CD8-positive, alpha-beta memory T cell (primary cell): ENCODE data around the gene PRR33. TPM values are rescaled to one million over a fixed set of nuclear protein-coding genes. Genes with fewer than 3 reads are reported as not detected.
A peak's percentile ranks its signal among the peaks of the same experiment; 100 is the strongest.

ENCODE experiments used
- CTCF ChIA-PET: fragments of 350-600 bp; sonication (Branson Sonifier 250); formaldehyde crosslinking; loops from one replicate; lab custom pipeline; 2021; ENCODE audit warnings: antibody characterized with exemption; lab: Charles Lee
- POLR2A ChIA-PET: fragments of 350-600 bp; sonication (Branson Sonifier 250); formaldehyde crosslinking; loops from one replicate; lab custom pipeline; 2021; ENCODE audit warnings: antibody characterized with exemption; lab: Charles Lee
- DNase-seq, 5 donors: peaks; one replicate each; pipeline versions ENCODE4 v3.0.0 to v3.0.0-alpha.2; 2020 to 2022; ENCODE audit warnings: mixed read lengths in 1 of 5
- H3K27ac ChIP-seq: one replicate; pipeline ENCODE4 v1.7.0; 2013; ENCODE audit warnings: low read depth, mild to moderate bottlenecking, low read length, moderate library complexity
- H3K27me3 ChIP-seq: 2 replicates; pipeline ENCODE4 v1.7.0; 2013; ENCODE audit warnings: low read length, mild to moderate bottlenecking; ENCODE audit not compliant: insufficient read depth, poor library complexity, severe bottlenecking
- H3K36me3 ChIP-seq: 2 replicates; pipeline ENCODE4 v1.7.0; 2013; ENCODE audit warnings: mild to moderate bottlenecking, low read length, moderate library complexity; ENCODE audit not compliant: insufficient read depth
- H3K4me1 ChIP-seq: 2 replicates; pipeline ENCODE4 v1.7.0; 2013; ENCODE audit warnings: mild to moderate bottlenecking, low read length, moderate library complexity; ENCODE audit not compliant: insufficient read depth
- H3K4me3 ChIP-seq: 2 replicates; pipeline ENCODE4 v1.7.0; 2013; ENCODE audit warnings: mild to moderate bottlenecking, low read length
- H3K9me3 ChIP-seq: 2 replicates; pipeline ENCODE4 v1.7.0; 2013; ENCODE audit warnings: mild to moderate bottlenecking, low read length
- H3K27ac Mint-ChIP-seq, 8 donors: one replicate each; pipeline ENCODE4 v1.8.0; 2020 to 2021; ENCODE audit warnings: mixed read lengths in 8 of 8, mild to moderate bottlenecking in 6 of 8, inconsistent platforms in 3 of 8, moderate library complexity in 3 of 8
- H3K27me3 Mint-ChIP-seq, 2 donors: one replicate each; pipeline ENCODE4 v1.8.0; 2020 to 2021; ENCODE audit warnings: mixed read lengths in 2 of 2, mild to moderate bottlenecking in 1 of 2, moderate library complexity in 1 of 2
- H3K36me3 Mint-ChIP-seq, 3 donors: one replicate each; pipeline ENCODE4 v1.8.0; 2020 to 2021; ENCODE audit warnings: mixed read lengths in 3 of 3, inconsistent platforms in 1 of 3, mild to moderate bottlenecking in 1 of 3
- H3K4me1 Mint-ChIP-seq, 3 donors: one replicate each; pipeline ENCODE4 v1.8.0; 2020 to 2021; ENCODE audit warnings: mixed read lengths in 3 of 3, inconsistent platforms in 1 of 3, mild to moderate bottlenecking in 1 of 3
- H3K4me3 Mint-ChIP-seq, 7 donors: one replicate each; pipeline ENCODE4 v1.8.0; 2020 to 2021; ENCODE audit warnings: mixed read lengths in 7 of 7, mild to moderate bottlenecking in 6 of 7, moderate library complexity in 4 of 7, inconsistent platforms in 2 of 7
- H3K9me3 Mint-ChIP-seq, 5 donors: one replicate each; pipeline ENCODE4 v1.8.0; 2020 to 2022; ENCODE audit warnings: mixed read lengths in 5 of 5, mild to moderate bottlenecking in 3 of 5, moderate library complexity in 2 of 5, inconsistent platforms in 1 of 5
- polyA plus RNA-seq: library from polyadenylated mRNA; unstranded; fragments of 300-500 nt; fragmentation: Illumina TruSeq; gene quantifications from one replicate; pipeline ENCODE4 v1.2.3, GENCODE V29; 2021
- total RNA-seq, 2 experiments: library from RNA; stranded (reverse); gene quantifications; one replicate each; pipeline ENCODE4 v1.2.3, GENCODE V29; 2021

Gene PRR33
- total and polyA plus RNA-seq, 3 experiments from 2014 or later: 0.17 TPM; not detected in 2

DNA sequence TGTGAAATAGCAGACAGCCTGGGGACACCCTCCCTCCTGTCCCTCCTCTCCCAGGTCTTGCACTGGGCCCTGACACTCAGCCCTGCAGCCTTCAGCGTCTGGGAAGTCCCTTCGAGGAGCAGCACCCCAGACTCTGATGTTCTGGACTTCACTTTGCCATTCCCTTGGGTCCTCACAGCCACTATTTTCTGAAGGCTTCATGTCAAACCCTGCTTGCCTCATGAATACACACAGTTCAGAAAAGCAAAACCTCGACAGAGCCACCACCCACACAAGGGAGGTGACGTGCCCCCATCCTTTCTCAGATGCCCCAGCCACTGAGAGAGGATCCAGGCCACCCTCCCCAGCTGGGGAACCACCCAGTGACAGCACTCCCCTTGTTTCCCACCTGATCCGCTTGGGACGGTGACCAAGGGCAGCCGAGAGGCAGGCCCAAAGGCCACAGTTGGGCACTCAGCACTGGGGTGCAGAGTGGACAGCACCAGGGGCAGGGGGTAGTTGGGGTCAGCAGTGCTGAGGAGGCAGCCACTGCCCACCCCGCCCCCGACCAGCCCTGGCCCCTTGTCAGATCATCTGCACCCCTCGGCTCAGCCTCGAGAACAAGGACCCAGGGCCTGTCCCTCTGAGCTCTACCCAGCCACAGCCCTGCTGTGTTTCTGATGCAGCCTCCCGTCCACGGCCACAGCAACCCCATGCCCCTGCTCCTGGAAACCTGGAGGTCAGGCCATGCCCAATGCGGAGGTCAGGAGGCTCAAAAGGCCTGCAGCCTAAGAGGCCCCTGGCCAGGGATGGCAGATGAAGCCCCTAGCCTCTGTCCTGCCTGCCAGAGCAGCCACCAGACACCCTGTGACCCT, 24.7 kb upstream of the PRR33 start:
- Histone ChIP-seq H3K9me3 (no peaks in the 10 kb centered on the region), H3K27me3 (no peaks in the 10 kb centered on the region), H3K4me3 (no peak overlapping the region), H3K36me3 (no peaks in the 10 kb centered on the region), H3K4me1 (peaks cover 4% of the 10 kb centered on the region), H3K27ac (no peak overlapping the region)
- Mint-ChIP-seq H3K4me3 (no peak overlapping the region), H3K4me1 (peaks cover 6 to 39% (median 15%) of the 10 kb centered on the region in 3 donors), H3K27ac (peak overlapping the region in 3 of 8 donors; percentile 29 to 83 (median 53)), H3K27me3 (peaks cover 4 to 14% of the 10 kb centered on the region in 2 donors), H3K36me3 (no peaks in the 10 kb centered on the region), H3K9me3 (no peaks in the 10 kb centered on the region)
- POLR2A ChIA-PET: interaction anchor here (1.4 to 1.8 kb wide), 5 partner anchors 13 to 66 kb away, joined by 3 to 10 read pairs (median 7); partner anchors contain the start of genes LSP1 and PRR33
- CTCF ChIA-PET: interaction anchor here (1.7 to 2.3 kb wide), 2 partner anchors 34 to 83 kb away, joined by 4 to 9 read pairs; no protein-coding TSS in a partner anchor
- no peak for DNase-seq

- peak overlapping the region in 4 of 8 donors; percentile 2 to 48 (median 24) for H3K27ac Mint-ChIP-seq
- CTCF ChIA-PET: no interaction called here
- DNase-seq: no peak
- no peaks in the 10 kb centered on the region for H3K9me3 Mint-ChIP-seq
- H3K27ac ChIP-seq: no peak overlapping the region
- H3K36me3 Mint-ChIP-seq: no peaks in the 10 kb centered on the region
- peaks cover 4% of the 10 kb centered on the region for H3K4me1 ChIP-seq
- H3K36me3 ChIP-seq: no peaks in the 10 kb centered on the region
- peaks cover 4 to 15% of the 10 kb centered on the region in 2 donors for H3K27me3 Mint-ChIP-seq
- POLR2A ChIA-PET: interaction anchor here (1.6 kb wide), 1 partner anchor 24 kb away, joined by 10 read pairs; the partner anchor contains the start of gene PRR33
- no peaks in the 10 kb centered on the region for H3K27me3 ChIP-seq
- H3K4me1 Mint-ChIP-seq: peaks cover 6 to 36% (median 15%) of the 10 kb centered on the region in 3 donors
- H3K4me3 Mint-ChIP-seq: no peak overlapping the region
- no peak overlapping the region for H3K4me3 ChIP-seq
- H3K9me3 ChIP-seq: no peaks in the 10 kb centered on the region
Measured at GRCh38 chr11:1915795-1916131, 24.1 kb upstream of the PRR33 start.

DNA sequence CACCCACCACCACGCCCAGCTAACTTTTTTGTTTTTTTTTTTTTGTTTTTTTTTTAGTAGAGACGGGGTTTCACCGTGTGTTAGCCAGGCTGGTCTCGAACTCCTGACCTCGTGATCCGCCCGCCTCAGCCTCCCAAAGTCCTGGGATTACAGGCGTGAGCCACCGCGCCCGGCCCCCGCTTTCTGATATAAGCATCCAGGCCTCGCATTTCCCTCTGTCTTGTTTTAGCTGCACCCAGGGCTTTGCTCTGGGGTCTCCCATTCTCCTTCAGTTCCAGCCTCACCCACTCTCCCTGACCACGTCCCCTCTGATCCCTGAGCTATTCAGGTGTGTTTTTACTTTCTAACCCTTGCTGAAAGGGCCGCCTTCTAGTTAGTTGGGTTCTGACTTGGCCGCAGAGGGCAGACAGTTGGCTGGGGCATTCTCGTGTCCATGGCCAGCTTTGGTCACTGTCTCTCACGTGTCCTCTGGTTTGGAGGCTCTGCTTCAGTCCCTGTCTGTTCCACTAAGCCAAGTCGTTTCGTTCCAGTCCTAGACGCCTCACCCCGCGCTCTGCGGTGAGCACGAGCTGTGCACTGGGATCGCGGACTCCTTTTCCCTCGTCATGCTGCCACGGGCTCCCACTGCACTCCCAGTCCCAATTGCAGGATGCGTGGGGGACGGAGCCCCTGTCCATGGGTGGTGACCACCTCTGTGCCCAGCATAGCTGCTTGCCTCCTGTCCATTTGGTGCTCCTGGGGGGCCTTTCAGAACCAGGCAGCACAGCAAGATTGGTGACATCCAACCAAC, 21.8 kb upstream of the PRR33 start:
- peaks cover 3% of the 10 kb centered on the region for H3K27me3 ChIP-seq
- ChIA-PET CTCF (interaction anchor here (0.8 to 1.4 kb wide), 2 partner anchors 23 to 89 kb away, joined by 3 read pairs; no protein-coding TSS in a partner anchor), POLR2A (no interaction called here)
- peaks cover 7 to 22% of the 10 kb centered on the region in 2 donors for H3K27me3 Mint-ChIP-seq
- no peaks in the 10 kb centered on the region for H3K9me3 Mint-ChIP-seq
- H3K4me1 Mint-ChIP-seq: peaks cover 6 to 31% (median 12%) of the 10 kb centered on the region in 3 donors
- no peak for DNase-seq
- H3K4me1 ChIP-seq: peaks cover 4% of the 10 kb centered on the region
- H3K36me3 ChIP-seq: no peaks in the 10 kb centered on the region
- H3K4me3 ChIP-seq: no peak overlapping the region
- no peak overlapping the region for H3K4me3 Mint-ChIP-seq
- H3K9me3 ChIP-seq: no peaks in the 10 kb centered on the region
- no peaks in the 10 kb centered on the region for H3K36me3 Mint-ChIP-seq
- H3K27ac ChIP-seq: no peak overlapping the region
- H3K27ac Mint-ChIP-seq: no peak overlapping the region

DNA sequence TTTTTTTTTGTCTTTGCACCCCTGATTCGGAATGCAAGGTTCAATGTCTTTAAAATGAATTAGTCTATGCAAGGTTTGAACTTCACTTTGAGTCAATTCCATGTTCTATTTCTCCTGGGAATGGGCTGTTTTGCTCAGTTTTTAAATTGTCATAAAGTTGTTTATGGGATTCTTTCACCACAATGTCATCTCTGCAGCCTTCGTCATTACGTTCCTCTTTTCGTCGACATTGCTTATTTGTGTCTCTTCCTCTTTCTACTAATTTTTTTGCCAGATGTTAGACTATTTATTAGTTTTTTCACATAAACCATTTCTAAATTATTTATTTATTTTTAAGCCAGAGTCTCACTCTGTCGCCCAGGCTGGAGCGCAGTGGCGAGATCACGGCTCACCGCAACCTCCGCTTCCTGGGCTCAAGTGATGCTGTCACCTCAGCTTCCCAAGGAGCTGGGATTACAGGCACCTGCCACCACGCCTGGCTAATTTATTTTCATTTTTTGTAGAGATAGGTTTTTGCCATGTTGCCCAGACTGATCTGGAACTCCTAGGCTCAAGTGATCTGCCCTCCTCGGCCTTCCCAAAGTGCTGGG, 20.7 kb upstream of the PRR33 start:
- no peak overlapping the region for H3K27ac Mint-ChIP-seq
- Histone ChIP-seq H3K4me1 (peaks cover 4% of the 10 kb centered on the region), H3K4me3 (no peak overlapping the region), H3K36me3 (no peaks in the 10 kb centered on the region), H3K9me3 (no peaks in the 10 kb centered on the region), H3K27ac (no peak overlapping the region), H3K27me3 (peaks cover 4% of the 10 kb centered on the region)
- no peak for DNase-seq
- no peak overlapping the region for H3K4me3 Mint-ChIP-seq
- CTCF ChIA-PET: interaction anchor here (1.3 to 1.4 kb wide), 2 partner anchors 24 to 30 kb away, joined by 3 to 4 read pairs; no protein-coding TSS in a partner anchor
- H3K36me3 Mint-ChIP-seq: no peaks in the 10 kb centered on the region
- POLR2A ChIA-PET: no interaction called here
- H3K27me3 Mint-ChIP-seq: peaks cover 7 to 23% of the 10 kb centered on the region in 2 donors
- H3K9me3 Mint-ChIP-seq: no peaks in the 10 kb centered on the region
- H3K4me1 Mint-ChIP-seq: peaks cover 6 to 27% (median 11%) of the 10 kb centered on the region in 3 donors

DNA sequence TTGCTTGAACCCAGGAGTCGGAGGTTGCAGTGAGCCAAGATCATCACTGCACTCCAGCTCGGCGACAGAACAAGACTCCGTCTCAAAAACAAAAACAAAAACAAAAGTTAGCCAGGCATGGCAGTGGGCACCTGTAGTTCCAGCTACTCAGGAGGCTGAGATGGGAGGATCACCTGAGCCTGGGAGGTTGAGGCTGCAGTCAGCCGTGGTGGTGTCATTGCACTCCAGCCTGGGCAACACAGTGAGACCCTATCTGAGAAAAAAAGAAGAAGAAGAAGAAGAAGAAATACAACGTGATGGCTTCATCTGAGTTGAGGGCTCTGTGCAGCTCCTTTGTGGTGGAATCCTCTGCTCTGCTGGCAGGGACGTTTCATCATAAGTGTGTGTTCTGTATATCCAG, 17.8 kb upstream of the PRR33 start:
- Histone ChIP-seq H3K27me3 (peaks cover 4% of the 10 kb centered on the region), H3K4me1 (no peaks in the 10 kb centered on the region), H3K4me3 (no peak overlapping the region), H3K27ac (no peak overlapping the region), H3K36me3 (no peaks in the 10 kb centered on the region), H3K9me3 (no peaks in the 10 kb centered on the region)
- ChIA-PET POLR2A (no interaction called here), CTCF (interaction anchor here (0.9 kb wide), 1 partner anchor 13 kb away, joined by 3 read pairs; no protein-coding TSS in a partner anchor)
- Mint-ChIP-seq H3K4me3 (no peak overlapping the region), H3K4me1 (peaks cover 0 to 4% (median 2%) of the 10 kb centered on the region in 3 donors), H3K27me3 (peaks cover 11 to 19% of the 10 kb centered on the region in 2 donors), H3K27ac (peak overlapping the region in 1 of 8 donors; percentile 32), H3K9me3 (no peaks in the 10 kb centered on the region), H3K36me3 (no peaks in the 10 kb centered on the region)
- DNase-seq: no peak

GRCh38 chr11:1908618-1909017, 16.9 kb upstream of the PRR33 start:
- POLR2A ChIA-PET: no interaction called here
- Mint-ChIP-seq H3K9me3 (no peaks in the 10 kb centered on the region), H3K27me3 (peaks cover 8 to 14% of the 10 kb centered on the region in 2 donors), H3K36me3 (no peaks in the 10 kb centered on the region), H3K4me1 (no peaks in the 10 kb centered on the region), H3K27ac (peak overlapping the region in 1 of 8 donors; percentile 8), H3K4me3 (no peak overlapping the region)
- Histone ChIP-seq H3K4me1 (no peaks in the 10 kb centered on the region), H3K9me3 (no peaks in the 10 kb centered on the region), H3K4me3 (no peak overlapping the region), H3K27ac (no peak overlapping the region), H3K27me3 (peaks cover 4% of the 10 kb centered on the region), H3K36me3 (no peaks in the 10 kb centered on the region)
- no peak for DNase-seq
- CTCF ChIA-PET: interaction anchor here (0.9 to 1.7 kb wide), 3 partner anchors 14 to 215 kb away, joined by 3 to 6 read pairs (median 3); no protein-coding TSS in a partner anchor

GRCh38 chr11:1906611-1907423, 15.1 kb upstream of the PRR33 start:
- Mint-ChIP-seq H3K27me3 (peaks cover 8 to 14% of the 10 kb centered on the region in 2 donors), H3K27ac (peak overlapping the region in 1 of 8 donors; percentile 21), H3K9me3 (no peaks in the 10 kb centered on the region), H3K36me3 (no peaks in the 10 kb centered on the region), H3K4me3 (no peak overlapping the region), H3K4me1 (no peaks in the 10 kb centered on the region)
- CTCF ChIA-PET: interaction anchor here (1.3 to 1.6 kb wide), 2 partner anchors 25 to 59 kb away, joined by 3 read pairs; no protein-coding TSS in a partner anchor
- no peaks in the 10 kb centered on the region for H3K9me3 ChIP-seq
- no peak overlapping the region for H3K27ac ChIP-seq
- H3K4me1 ChIP-seq: no peaks in the 10 kb centered on the region
- DNase-seq: no peak
- H3K27me3 ChIP-seq: peaks cover 4% of the 10 kb centered on the region
- no peaks in the 10 kb centered on the region for H3K36me3 ChIP-seq
- POLR2A ChIA-PET: interaction anchor here (0.5 kb wide), 1 partner anchor 16 kb away, joined by 3 read pairs; no protein-coding TSS in a partner anchor
- no peak overlapping the region for H3K4me3 ChIP-seq
